Right atrium auricular region (tissue), 2 donors: ENCODE measurements around the gene CSTPP1. TPM values are rescaled to one million over a fixed set of nuclear protein-coding genes. Genes with fewer than 3 reads are reported as not detected.
A peak's percentile ranks its signal among the peaks of the same experiment; 100 is the strongest.

Experiments
- DNase-seq: peaks from one replicate; pipeline ENCODE4 v3.0.0-alpha.2; 2019; ENCODE audit warnings: low spot score
- H3K27ac ChIP-seq, 2 donors: fragments of 200-600 bp; sonication (generic); 1 replicate in 1 of 2; 2 replicates in 1 of 2; pipeline ENCODE4 v1.5.1; 2016 to 2019
- H3K27me3 ChIP-seq, 2 donors: fragments of 200-600 bp; sonication (generic); one replicate each; pipeline versions ENCODE4 v1.5.1 to v1.6.0; 2017 to 2019
- H3K36me3 ChIP-seq: fragments of 200-600 bp; sonication (generic); one replicate; pipeline ENCODE4 v1.5.1; 2016
- H3K4me1 ChIP-seq, 2 donors: fragments of 200-600 bp; sonication (generic); one replicate each; pipeline versions ENCODE4 v1.5.1 to v1.6.0; 2017 to 2019
- H3K4me3 ChIP-seq, 2 donors: fragments of 200-600 bp; sonication (generic); 1 replicate in 1 of 2; 2 replicates in 1 of 2; pipeline ENCODE4 v1.5.1; 2017 to 2019; ENCODE audit warnings: mild to moderate bottlenecking in 1 of 2, moderate library complexity in 1 of 2
- H3K9me3 ChIP-seq, 2 donors: fragments of 200-600 bp; sonication (generic); one replicate each; pipeline ENCODE4 v1.5.1; 2019
- total RNA-seq, 2 donors: library from RNA; depleted of rRNA; stranded (reverse); fragments of >200 nt; gene quantifications; one replicate each; pipeline ENCODE4 v1.1.0, GENCODE V29; 2016
- TF ChIP-seq, protein P1 (sequence below), 2 donors: fragments of 200-600 bp; sonication (generic); IDR thresholded peaks; one replicate each; pipeline ENCODE4 v1.5.1; 2019; ENCODE audit warnings: antibody characterized with exemption in 2 of 2

CSTPP1 gene
- total RNA-seq, 2 donors from 2014 or later, result 8.1 to 14.0 TPM

DNA sequence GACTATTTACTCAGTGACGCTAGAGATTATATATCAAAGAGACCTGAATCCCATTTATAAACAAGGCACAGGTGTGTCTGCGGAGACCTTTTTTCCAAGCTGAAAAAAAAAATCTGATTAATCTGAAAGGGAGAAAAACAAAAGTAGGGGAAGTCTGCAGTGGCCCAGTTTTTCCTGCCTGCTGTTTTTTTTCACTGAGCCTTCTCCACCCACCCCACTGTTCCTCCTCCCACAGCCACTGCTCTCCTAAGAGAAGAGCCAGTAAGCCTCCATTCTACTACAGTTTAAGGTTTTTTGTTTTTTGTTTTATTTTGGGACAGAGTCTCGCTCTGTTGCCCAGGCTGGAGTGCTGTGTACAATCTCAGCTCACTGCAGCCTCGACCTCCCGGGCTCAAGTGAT, 221.7 kb downstream of the CSTPP1 start:
- TF ChIP-seq, protein P1, sequence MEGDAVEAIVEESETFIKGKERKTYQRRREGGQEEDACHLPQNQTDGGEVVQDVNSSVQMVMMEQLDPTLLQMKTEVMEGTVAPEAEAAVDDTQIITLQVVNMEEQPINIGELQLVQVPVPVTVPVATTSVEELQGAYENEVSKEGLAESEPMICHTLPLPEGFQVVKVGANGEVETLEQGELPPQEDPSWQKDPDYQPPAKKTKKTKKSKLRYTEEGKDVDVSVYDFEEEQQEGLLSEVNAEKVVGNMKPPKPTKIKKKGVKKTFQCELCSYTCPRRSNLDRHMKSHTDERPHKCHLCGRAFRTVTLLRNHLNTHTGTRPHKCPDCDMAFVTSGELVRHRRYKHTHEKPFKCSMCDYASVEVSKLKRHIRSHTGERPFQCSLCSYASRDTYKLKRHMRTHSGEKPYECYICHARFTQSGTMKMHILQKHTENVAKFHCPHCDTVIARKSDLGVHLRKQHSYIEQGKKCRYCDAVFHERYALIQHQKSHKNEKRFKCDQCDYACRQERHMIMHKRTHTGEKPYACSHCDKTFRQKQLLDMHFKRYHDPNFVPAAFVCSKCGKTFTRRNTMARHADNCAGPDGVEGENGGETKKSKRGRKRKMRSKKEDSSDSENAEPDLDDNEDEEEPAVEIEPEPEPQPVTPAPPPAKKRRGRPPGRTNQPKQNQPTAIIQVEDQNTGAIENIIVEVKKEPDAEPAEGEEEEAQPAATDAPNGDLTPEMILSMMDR (IDR thresholded peaks at IDR 0.05), result no peak
- peaks cover 0 to 22% of the 10 kb centered on the region in 2 donors for H3K4me1 ChIP-seq
- no peak overlapping the region for H3K27ac ChIP-seq
- no peak for DNase-seq
- H3K4me3 ChIP-seq, result no peak overlapping the region
- no peaks in the 10 kb centered on the region for H3K36me3 ChIP-seq
- H3K27me3 ChIP-seq, result no peaks in the 10 kb centered on the region
- H3K9me3 ChIP-seq, result no peaks in the 10 kb centered on the region

DNA sequence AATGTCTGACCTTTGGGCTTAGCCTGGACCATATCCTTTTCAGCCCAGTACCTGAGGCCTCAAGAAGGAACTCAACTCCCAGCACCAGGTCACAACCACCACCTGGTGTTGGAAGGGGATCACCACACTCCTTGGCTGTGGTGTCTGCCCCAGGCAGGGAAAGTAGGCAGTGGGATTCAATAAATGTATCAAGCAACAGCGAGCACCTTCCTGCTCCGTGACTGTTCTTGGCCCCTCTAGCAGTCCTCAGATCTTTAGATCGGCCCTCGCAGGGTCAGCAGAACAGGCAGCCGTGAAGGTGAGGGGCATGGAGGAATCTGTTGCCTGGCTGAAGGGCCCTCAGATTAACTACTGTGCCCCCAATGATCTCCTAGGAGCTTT, 224.2 kb downstream of the CSTPP1 start:
- no peak overlapping the region for H3K4me3 ChIP-seq
- TF ChIP-seq, protein P1 (IDR thresholded peaks at IDR 0.05), result no peak
- no peak overlapping the region for H3K27ac ChIP-seq
- DNase-seq, result no peak
- H3K9me3 ChIP-seq, result no peaks in the 10 kb centered on the region
- H3K27me3 ChIP-seq, result no peaks in the 10 kb centered on the region
- peaks cover 21% of the 10 kb centered on the region for H3K36me3 ChIP-seq
- peaks cover 0 to 18% of the 10 kb centered on the region in 2 donors for H3K4me1 ChIP-seq

DNA sequence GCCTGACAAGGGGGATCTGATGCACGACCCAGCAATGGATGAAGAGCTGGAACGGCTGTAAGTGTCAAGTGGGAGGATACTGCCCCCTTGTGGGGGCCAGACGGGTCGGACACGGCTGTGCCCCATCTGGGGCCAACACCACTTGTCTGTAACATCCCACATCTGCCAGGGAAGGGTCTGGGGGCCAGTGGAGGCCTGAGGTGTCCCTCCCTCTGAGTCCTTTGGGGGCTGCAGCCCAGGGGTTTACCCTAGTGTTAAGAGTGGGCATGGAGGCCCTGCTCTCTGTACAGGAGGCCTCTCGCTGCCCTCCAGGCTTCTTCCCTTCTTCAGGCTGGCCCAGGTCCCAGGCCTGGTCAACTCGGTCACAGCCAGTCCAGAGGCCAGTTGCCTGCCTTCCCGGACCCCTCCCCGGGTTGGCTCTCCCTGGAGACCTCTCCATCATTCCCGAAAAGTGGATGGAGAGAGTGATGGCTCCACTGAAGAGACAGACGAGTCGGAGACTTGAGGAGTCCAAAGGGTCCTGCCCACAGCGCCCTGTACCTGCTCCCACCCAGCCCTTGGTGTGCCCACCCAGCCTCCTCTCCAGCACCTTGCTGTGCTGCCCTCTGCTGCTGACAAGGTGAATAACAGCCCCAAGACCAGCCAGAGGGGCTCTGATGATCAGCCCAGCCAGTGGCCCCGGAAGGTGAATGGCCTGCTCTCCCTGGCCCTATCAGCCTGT, 224.7 kb downstream of the CSTPP1 start:
- H3K4me3 ChIP-seq, result no peak overlapping the region
- no peaks in the 10 kb centered on the region for H3K9me3 ChIP-seq
- H3K36me3 ChIP-seq, result peaks cover 27% of the 10 kb centered on the region
- peak; percentile 69 for DNase-seq
- TF ChIP-seq, protein P1 (IDR thresholded peaks at IDR 0.05), result peak; percentile 60
- peaks cover 0 to 18% of the 10 kb centered on the region in 2 donors for H3K4me1 ChIP-seq
- H3K27me3 ChIP-seq, result no peaks in the 10 kb centered on the region
- H3K27ac ChIP-seq, result no peak overlapping the region

DNA sequence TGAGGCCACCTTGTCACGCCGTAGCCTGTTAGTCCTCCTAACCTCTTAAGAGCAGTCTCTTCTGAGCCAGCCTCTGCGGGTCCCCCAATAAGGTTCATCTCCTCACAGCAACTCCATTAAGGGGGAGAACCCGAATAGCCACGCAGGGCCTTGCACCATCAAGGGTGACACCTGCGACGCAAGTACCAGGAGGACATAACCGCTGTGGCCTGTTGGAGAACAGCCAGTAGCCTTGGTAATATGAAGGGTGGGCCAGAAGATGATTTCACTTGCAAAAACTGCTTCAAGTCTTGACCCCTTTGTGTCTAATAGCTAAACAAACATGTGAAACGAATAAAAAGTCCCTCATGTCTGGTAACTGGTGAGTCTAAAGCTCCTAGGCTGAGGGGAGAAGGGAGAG, 225.3 kb downstream of the CSTPP1 start:
- TF ChIP-seq, protein P1 (IDR thresholded peaks at IDR 0.05), result no peak
- peaks cover 0 to 18% of the 10 kb centered on the region in 2 donors for H3K4me1 ChIP-seq
- H3K27ac ChIP-seq, result no peak overlapping the region
- no peak for DNase-seq
- peaks cover 33% of the 10 kb centered on the region for H3K36me3 ChIP-seq
- H3K4me3 ChIP-seq, result no peak overlapping the region
- H3K9me3 ChIP-seq, result no peaks in the 10 kb centered on the region
- no peaks in the 10 kb centered on the region for H3K27me3 ChIP-seq

DNA sequence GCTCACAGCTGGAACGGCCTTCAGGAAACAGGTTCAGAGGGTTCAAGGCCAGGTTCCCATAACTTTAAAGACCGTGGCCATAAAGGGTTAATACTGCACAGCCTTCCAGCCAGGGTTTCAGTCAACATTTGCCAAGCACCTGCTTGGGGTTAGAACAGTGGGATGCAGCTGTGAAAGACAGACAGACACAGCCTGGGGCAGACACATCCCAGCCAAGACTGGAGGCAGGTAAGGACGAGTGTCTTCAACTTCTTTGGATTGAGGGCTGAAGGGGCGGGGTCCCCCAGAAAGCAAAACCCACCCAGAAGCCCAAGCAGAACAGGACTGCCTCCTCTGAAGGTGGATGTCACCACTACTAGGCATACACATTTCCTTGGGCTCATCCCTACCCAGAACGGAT, 225.9 kb downstream of the CSTPP1 start:
- TF ChIP-seq, protein P1 (IDR thresholded peaks at IDR 0.05), result no peak
- H3K4me1 ChIP-seq, result peaks cover 0 to 18% of the 10 kb centered on the region in 2 donors
- H3K27ac ChIP-seq, result no peak overlapping the region
- H3K36me3 ChIP-seq, result peaks cover 38% of the 10 kb centered on the region
- no peak overlapping the region for H3K4me3 ChIP-seq
- no peaks in the 10 kb centered on the region for H3K9me3 ChIP-seq
- no peaks in the 10 kb centered on the region for H3K27me3 ChIP-seq
- DNase-seq, result no peak

DNA sequence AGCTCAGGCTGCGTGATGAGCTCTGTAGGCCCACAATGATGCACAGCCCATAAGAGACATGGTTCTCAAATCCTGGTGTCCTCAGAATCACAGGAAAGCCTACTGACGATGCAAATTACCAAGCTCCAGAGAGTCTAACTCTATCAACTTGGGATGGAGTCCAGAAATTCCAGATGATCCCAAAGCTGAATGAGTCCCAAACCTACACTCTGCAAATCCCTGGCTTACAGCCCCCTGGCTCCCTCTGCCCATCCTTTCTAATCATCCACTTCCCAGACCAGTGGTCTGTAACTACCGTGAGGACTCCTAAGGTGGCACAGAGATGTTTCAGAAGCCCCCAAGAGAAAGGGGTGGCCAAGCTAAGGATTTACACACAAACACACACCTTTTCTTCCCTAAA, 226.6 kb downstream of the CSTPP1 start:
- Histone ChIP-seq H3K36me3 (peaks cover 46% of the 10 kb centered on the region), H3K9me3 (no peaks in the 10 kb centered on the region), H3K4me1 (peaks cover 0 to 18% of the 10 kb centered on the region in 2 donors), H3K27ac (no peak overlapping the region), H3K27me3 (no peaks in the 10 kb centered on the region), H3K4me3 (no peak overlapping the region)
- TF ChIP-seq, protein P1 (IDR thresholded peaks at IDR 0.05), result no peak
- DNase-seq, result no peak
